Common myeloid progenitor, CD34-positive (primary cell): Measurements from ENCODE around the gene ALS2CL.

Source experiments
- CTCF ChIA-PET: fragments of 350-600 bp; sonication (Branson Sonifier 250); formaldehyde crosslinking; loops from one replicate; lab custom pipeline; 2021; ENCODE audit warnings: antibody characterized with exemption; lab: Charles Lee
- POLR2A ChIA-PET: fragments of 350-600 bp; sonication (Branson Sonifier 250); formaldehyde crosslinking; loops from one replicate; lab custom pipeline; 2021; ENCODE audit warnings: antibody characterized with exemption; lab: Charles Lee
- DNase-seq, 3 donors: peaks; one replicate each; pipeline versions ENCODE4 v3.0.0 to v3.0.0-alpha.2; 2013
- H3K27ac ChIP-seq, 2 experiments: 1 replicate in 1 of 2; 2 replicates in 1 of 2; pipeline ENCODE4 v1.7.0; 2013; ENCODE audit warnings: inconsistent platforms in 2 of 2, low read length in 2 of 2, mild to moderate bottlenecking in 2 of 2, low read depth in 1 of 2, moderate library complexity in 1 of 2; ENCODE audit not compliant: severe bottlenecking in 2 of 2, insufficient read depth in 1 of 2, poor library complexity in 1 of 2
- H3K27me3 ChIP-seq, 5 experiments: replicated peaks in 2 of 5; 1 replicate in 3 of 5; 2 replicates in 2 of 5; pipeline versions ENCODE4 v1.6.1 to v1.7.0; 2013; ENCODE audit warnings: low read length in 4 of 5, mild to moderate bottlenecking in 2 of 5, moderate library complexity in 2 of 5, inconsistent platforms in 1 of 5; ENCODE audit not compliant: insufficient read depth in 5 of 5, control insufficient read depth in 4 of 5
- H3K36me3 ChIP-seq, 4 experiments: 1 replicate in 2 of 4; 2 replicates in 2 of 4; pipeline versions ENCODE4 v1.6.1 to v1.7.0; 2013; ENCODE audit warnings: low read length in 3 of 4, control low read depth in 1 of 4, mild to moderate bottlenecking in 1 of 4; ENCODE audit not compliant: control insufficient read depth in 4 of 4, insufficient read depth in 4 of 4
- H3K4me1 ChIP-seq, 4 experiments: 1 replicate in 3 of 4; 2 replicates in 1 of 4; pipeline versions ENCODE4 v1.6.1 to v1.7.1; 2013; ENCODE audit warnings: low read length in 3 of 4, mild to moderate bottlenecking in 3 of 4, control low read depth in 1 of 4, inconsistent platforms in 1 of 4, moderate library complexity in 1 of 4; ENCODE audit not compliant: control insufficient read depth in 4 of 4, insufficient read depth in 4 of 4; ENCODE audit errors: control extremely low read depth in 1 of 4
- H3K4me3 ChIP-seq, 7 experiments: 1 replicate in 4 of 7; 2 replicates in 3 of 7; pipeline versions ENCODE4 v1.5.1 to v1.7.0; 2013; ENCODE audit warnings: mild to moderate bottlenecking in 7 of 7, low read length in 6 of 7, moderate library complexity in 6 of 7, inconsistent platforms in 2 of 7, low read depth in 2 of 7, control low read depth in 1 of 7; ENCODE audit not compliant: insufficient read depth in 4 of 7, control insufficient read depth in 1 of 7; ENCODE audit errors: extremely low read depth in 1 of 7
- H3K9me3 ChIP-seq, 5 experiments: 1 replicate in 4 of 5; 2 replicates in 1 of 5; pipeline versions ENCODE4 v1.6.1 to v1.7.1; 2013; ENCODE audit warnings: low read length in 4 of 5, mild to moderate bottlenecking in 2 of 5, inconsistent platforms in 1 of 5, low read depth in 1 of 5, moderate library complexity in 1 of 5; ENCODE audit not compliant: control insufficient read depth in 4 of 5, insufficient read depth in 2 of 5; ENCODE audit errors: control extremely low read depth in 1 of 5
- WGBS: methylation state at CpG from one replicate; pipeline ENCODE4 v1.1.5; 2013; ENCODE audit not compliant: insufficient coverage; 5-methylcytosine and 5-hydroxymethylcytosine counted together

The ALS2CL gene

GRCh38 chr3:46721009-46721408, 27.5 kb upstream of the ALS2CL start:
- ChIA-PET CTCF (no interaction called here), POLR2A (no interaction called here)
- Histone ChIP-seq H3K27me3 (peaks cover 0 to 2% (median 0%) of the 10 kb centered on the region in 5 experiments), H3K4me3 (no peak overlapping the region), H3K27ac (no peak overlapping the region), H3K36me3 (no peaks in the 10 kb centered on the region), H3K4me1 (peaks cover 0 to 4% (median 0%) of the 10 kb centered on the region in 4 experiments), H3K9me3 (no peaks in the 10 kb centered on the region)
- no CpG with 5 or more reads among the region's 2 CpGs for WGBS
- no peak for DNase-seq

- WGBS: 95% methylated on average over 3 of the region's 4 CpGs
Measured at GRCh38 chr3:46719735-46720271, 26.3 kb upstream of the ALS2CL start.

GRCh38 chr3:46719044-46719565, 25.6 kb upstream of the ALS2CL start:
- H3K9me3 ChIP-seq: no peaks in the 10 kb centered on the region
- CTCF ChIA-PET: interaction anchor here (0.5 to 1.1 kb wide), 4 partner anchors 10 to 79 kb away, joined by 3 to 4 read pairs (median 3); no protein-coding TSS in a partner anchor
- DNase-seq: no peak
- no peak overlapping the region for H3K4me3 ChIP-seq
- WGBS: 100% methylated on average over 2 of the region's 2 CpGs
- H3K27ac ChIP-seq: no peak overlapping the region
- POLR2A ChIA-PET: no interaction called here
- no peaks in the 10 kb centered on the region for H3K36me3 ChIP-seq
- no peaks in the 10 kb centered on the region for H3K4me1 ChIP-seq
- H3K27me3 ChIP-seq: peaks cover 0 to 2% (median 0%) of the 10 kb centered on the region in 5 experiments

More at GRCh38 chr3:46719735-46720271, 26.3 kb upstream of the ALS2CL start:
- no peak overlapping the region for H3K4me3 ChIP-seq
- ChIA-PET CTCF (interaction anchor here (0.7 to 1.1 kb wide), 5 partner anchors 10 to 171 kb away, joined by 3 to 4 read pairs (median 3); no protein-coding TSS in a partner anchor), POLR2A (no interaction called here)
- peaks cover 0 to 2% (median 0%) of the 10 kb centered on the region in 5 experiments for H3K27me3 ChIP-seq
- H3K9me3 ChIP-seq: no peaks in the 10 kb centered on the region
- no peaks in the 10 kb centered on the region for H3K4me1 ChIP-seq
- H3K27ac ChIP-seq: no peak overlapping the region
- no peak for DNase-seq
- H3K36me3 ChIP-seq: no peaks in the 10 kb centered on the region

GRCh38 chr3:46717447-46718231, 24.2 kb upstream of the ALS2CL start, which contains the start of gene PRSS50:
Gene PRSS50 (minus strand): TSS chr3:46717869. CDS start chr3:46717824, 45 bp downstream.
- Histone ChIP-seq H3K9me3 (no peaks in the 10 kb centered on the region), H3K36me3 (no peaks in the 10 kb centered on the region), H3K27ac (no peak within 1 kb of the TSS), H3K27me3 (peaks cover 0 to 2% (median 0%) of the 10 kb centered on the region in 5 experiments), H3K4me1 (no peaks in the 10 kb centered on the region), H3K4me3 (no peak within 1 kb of the TSS)
- 54% methylated on average over 51 of the region's 61 CpGs for WGBS
- CTCF ChIA-PET: no interaction called here
- POLR2A ChIA-PET: interaction anchor here (0.5 kb wide), 1 partner anchor 637 kb away, joined by 3 read pairs; no protein-coding TSS in a partner anchor
- DNase-seq: peak; percentile 21 to 71 (median 64)

GRCh38 chr3:46716461-46717441, 23.3 kb upstream of the ALS2CL start:
- Histone ChIP-seq H3K4me3 (no peak overlapping the region), H3K9me3 (no peaks in the 10 kb centered on the region), H3K4me1 (no peaks in the 10 kb centered on the region), H3K27me3 (peaks cover 0 to 2% (median 0%) of the 10 kb centered on the region in 5 experiments), H3K36me3 (no peaks in the 10 kb centered on the region), H3K27ac (no peak overlapping the region)
- POLR2A ChIA-PET: interaction anchor here (0.5 kb wide), 1 partner anchor 636 kb away, joined by 3 read pairs; no protein-coding TSS in a partner anchor
- CTCF ChIA-PET: interaction anchor here (0.6 to 3.3 kb wide), 4 partner anchors 10 to 781 kb away, joined by 3 to 16 read pairs (median 6); no protein-coding TSS in a partner anchor
- 95% methylated on average over 17 of the region's 19 CpGs for WGBS
- DNase-seq: no peak

GRCh38 chr3:46715507-46716175, 22.2 kb upstream of the ALS2CL start:
- no peaks in the 10 kb centered on the region for H3K36me3 ChIP-seq
- ChIA-PET CTCF (interaction anchor here (1.0 to 3.3 kb wide), 6 partner anchors 10 to 194 kb away, joined by 3 to 16 read pairs (median 6); no protein-coding TSS in a partner anchor), POLR2A (no interaction called here)

More at GRCh38 chr3:46715507-46716175, 22.2 kb upstream of the ALS2CL start:
- WGBS: 100% methylated on average over 8 of the region's 11 CpGs
- Histone ChIP-seq H3K27ac (no peak overlapping the region), H3K27me3 (peaks cover 0 to 2% (median 0%) of the 10 kb centered on the region in 5 experiments), H3K4me3 (no peak overlapping the region), H3K4me1 (no peaks in the 10 kb centered on the region), H3K9me3 (no peaks in the 10 kb centered on the region)
- DNase-seq: no peak
